ENCODE measurements around the gene NR3C2. TPM values are rescaled to one million over a fixed set of nuclear protein-coding genes. Genes with fewer than 3 reads are reported as not detected.

Gene NR3C2
- total RNA-seq, 4 donors from 2014 or later, result 13.1 to 24.1 (median 14.6) TPM

DNA sequence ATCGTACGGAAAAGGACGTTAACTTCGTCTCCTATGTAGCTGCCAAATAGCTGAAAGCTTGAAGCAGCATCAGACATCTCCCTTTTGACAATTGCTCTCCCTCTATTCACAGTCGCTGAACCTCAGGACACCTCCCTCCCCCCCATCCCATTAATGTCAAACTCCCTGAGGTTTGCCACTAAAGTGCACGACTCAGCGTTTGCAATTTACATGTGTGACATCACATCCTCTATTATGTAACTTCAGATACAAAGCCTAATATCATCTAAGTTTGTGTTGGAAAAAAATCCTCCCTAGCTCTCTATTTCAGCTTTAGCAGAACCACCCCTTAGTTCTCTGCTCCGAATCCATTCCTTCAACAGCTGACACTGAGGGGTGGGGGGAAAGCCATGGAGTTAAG is 5.5 kb upstream of the NR3C2 start:
- H3K27ac ChIP-seq, result peak overlapping the region in 3 of 4 donors; percentile 33 to 46 (median 34)
- no peaks in the 10 kb centered on the region for H3K9me3 ChIP-seq
- H3K27me3 ChIP-seq, result no peaks in the 10 kb centered on the region
- peak overlapping the region in 2 of 4 donors; percentile 7 to 33 for H3K4me3 ChIP-seq
- TF ChIP-seq, protein P1, sequence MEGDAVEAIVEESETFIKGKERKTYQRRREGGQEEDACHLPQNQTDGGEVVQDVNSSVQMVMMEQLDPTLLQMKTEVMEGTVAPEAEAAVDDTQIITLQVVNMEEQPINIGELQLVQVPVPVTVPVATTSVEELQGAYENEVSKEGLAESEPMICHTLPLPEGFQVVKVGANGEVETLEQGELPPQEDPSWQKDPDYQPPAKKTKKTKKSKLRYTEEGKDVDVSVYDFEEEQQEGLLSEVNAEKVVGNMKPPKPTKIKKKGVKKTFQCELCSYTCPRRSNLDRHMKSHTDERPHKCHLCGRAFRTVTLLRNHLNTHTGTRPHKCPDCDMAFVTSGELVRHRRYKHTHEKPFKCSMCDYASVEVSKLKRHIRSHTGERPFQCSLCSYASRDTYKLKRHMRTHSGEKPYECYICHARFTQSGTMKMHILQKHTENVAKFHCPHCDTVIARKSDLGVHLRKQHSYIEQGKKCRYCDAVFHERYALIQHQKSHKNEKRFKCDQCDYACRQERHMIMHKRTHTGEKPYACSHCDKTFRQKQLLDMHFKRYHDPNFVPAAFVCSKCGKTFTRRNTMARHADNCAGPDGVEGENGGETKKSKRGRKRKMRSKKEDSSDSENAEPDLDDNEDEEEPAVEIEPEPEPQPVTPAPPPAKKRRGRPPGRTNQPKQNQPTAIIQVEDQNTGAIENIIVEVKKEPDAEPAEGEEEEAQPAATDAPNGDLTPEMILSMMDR (IDR thresholded peaks at IDR 0.05), result no peak
- TF ChIP-seq POLR2A (IDR thresholded peaks at IDR 0.05) (no peak), EP300 (IDR thresholded peaks at IDR 0.05) (no peak)
- no peak for DNase-seq (ENCODE audit: low spot score in 2 of 2)
- H3K36me3 ChIP-seq, result no peaks in the 10 kb centered on the region
- WGBS, 2 donors, result 5 to 7% methylated on average over 8 of the region's 8 CpGs
- peaks cover 0 to 22% (median 4%) of the 10 kb centered on the region in 4 donors for H3K4me1 ChIP-seq

GRCh38 chr4:148445860-148446330 is 3.7 kb upstream of the NR3C2 start:
- 3 to 5% methylated on average over 13 of the region's 13 CpGs for WGBS, 2 donors
- Histone ChIP-seq H3K9me3 (no peaks in the 10 kb centered on the region), H3K36me3 (no peaks in the 10 kb centered on the region), H3K27ac (peak overlapping the region; percentile 68 to 96 (median 84)), H3K27me3 (no peaks in the 10 kb centered on the region), H3K4me3 (peak overlapping the region; percentile 86 to 96 (median 90)), H3K4me1 (peaks cover 0 to 28% (median 5%) of the 10 kb centered on the region in 4 donors)
- no peak for TF ChIP-seq EP300 (IDR thresholded peaks at IDR 0.05)
- TF ChIP-seq POLR2A (IDR thresholded peaks at IDR 0.05), result no peak
- TF ChIP-seq, protein P1 (IDR thresholded peaks at IDR 0.05), result no peak
- no peak for DNase-seq (ENCODE audit: low spot score in 2 of 2)

DNA sequence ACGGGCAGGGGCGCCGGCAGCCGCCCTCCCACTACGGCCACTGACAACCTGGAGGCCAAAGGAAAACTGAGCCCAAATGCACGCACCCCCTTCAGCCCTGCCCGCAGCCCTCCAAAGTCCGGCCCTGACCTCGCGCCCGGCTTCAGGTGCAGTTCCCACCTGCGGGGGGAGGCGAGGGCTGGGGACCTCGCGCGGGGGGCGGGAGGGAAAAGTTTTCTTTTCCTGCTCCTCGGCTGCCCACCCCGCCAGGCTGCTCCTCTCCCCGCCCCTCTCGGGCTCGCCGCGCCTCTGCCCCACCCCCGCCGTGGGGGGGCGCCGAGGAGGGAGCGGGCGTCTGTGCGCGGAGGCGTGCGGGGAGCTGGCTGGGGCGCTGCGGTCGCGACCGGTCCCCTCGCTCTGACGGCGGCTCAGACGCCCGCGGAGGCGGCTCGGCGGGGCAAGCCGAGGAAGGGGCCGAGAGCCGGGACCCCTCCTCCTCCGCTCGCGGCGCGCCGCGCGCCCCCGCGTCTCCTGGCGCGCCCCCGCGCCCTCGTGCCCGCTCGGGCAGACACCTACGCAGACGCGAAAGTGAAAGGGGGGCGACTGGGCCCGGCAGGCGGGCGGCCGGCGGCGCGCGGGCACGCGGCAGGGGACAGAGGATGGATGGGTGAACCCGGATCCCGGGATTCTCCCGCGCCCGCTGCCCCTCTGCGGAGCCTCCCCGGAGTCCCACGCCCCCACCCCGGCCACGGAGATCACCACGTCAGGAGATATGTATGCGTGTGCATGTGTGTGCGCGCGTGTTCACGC is 3.1 kb upstream of the NR3C2 start:
- Histone ChIP-seq H3K36me3 (no peaks in the 10 kb centered on the region), H3K9me3 (no peaks in the 10 kb centered on the region), H3K4me3 (peak overlapping the region; percentile 86 to 96 (median 90)), H3K27me3 (no peaks in the 10 kb centered on the region), H3K4me1 (peaks cover 0 to 32% (median 8%) of the 10 kb centered on the region in 4 donors), H3K27ac (peak overlapping the region; percentile 68 to 96 (median 93))
- DNase-seq (ENCODE audit: low spot score in 2 of 2), result peak; percentile 29 to 32
- 0% methylated on average over 15 to 41 of the region's 98 CpGs for WGBS, 2 donors
- TF ChIP-seq EP300 (IDR thresholded peaks at IDR 0.05), result no peak
- TF ChIP-seq, protein P1 (IDR thresholded peaks at IDR 0.05), result no peak
- peak; percentile 3 to 40 for TF ChIP-seq POLR2A (IDR thresholded peaks at IDR 0.05)

DNA sequence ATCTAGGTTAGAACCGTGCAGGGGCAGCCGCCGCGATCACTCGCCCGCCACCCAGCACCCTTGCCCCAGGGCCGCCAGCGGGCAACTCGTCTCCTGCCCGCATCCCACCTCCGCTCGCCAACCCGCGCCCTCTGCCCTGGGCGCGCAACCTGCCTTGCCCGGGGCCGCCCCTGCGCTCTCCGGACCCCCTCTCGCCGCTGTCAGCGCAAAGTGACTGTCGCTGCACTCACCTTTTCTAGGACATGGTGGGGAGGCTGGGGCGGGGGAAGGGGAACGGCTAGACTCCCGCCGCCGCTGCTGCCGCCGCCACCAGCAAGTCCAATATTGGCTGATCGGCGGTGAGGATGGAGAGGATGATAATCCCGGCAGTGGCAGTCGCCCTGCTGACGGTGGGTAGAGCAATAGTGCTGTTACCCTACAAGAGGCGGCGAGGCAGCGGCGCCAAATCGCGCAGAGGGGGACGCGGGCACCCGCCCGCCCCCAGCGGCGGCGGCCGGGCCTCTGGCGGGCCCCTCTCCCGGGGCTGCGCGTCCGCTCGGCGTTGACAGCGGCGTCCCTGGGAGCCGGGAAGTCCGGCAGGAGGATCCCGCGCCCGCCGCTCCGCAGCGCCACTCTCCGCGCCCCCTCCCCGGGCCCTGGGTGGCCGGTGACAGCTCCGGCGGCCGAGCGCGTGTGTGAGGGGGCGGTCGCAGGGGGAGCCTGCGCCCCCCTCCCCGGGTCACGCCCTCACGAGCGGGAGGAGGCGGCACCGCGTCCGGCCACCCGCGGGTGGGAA is 2.3 kb upstream of the NR3C2 start:
- no peak for TF ChIP-seq EP300 (IDR thresholded peaks at IDR 0.05)
- TF ChIP-seq, protein P1 (IDR thresholded peaks at IDR 0.05), result peak in 4 of 5 experiments; percentile 4 to 24 (median 10)
- DNase-seq (ENCODE audit: low spot score in 2 of 2), result no peak
- no peaks in the 10 kb centered on the region for H3K36me3 ChIP-seq
- 1% methylated on average over 49 of the region's 89 CpGs for WGBS, 2 donors
- H3K27ac ChIP-seq, result peak overlapping the region; percentile 68 to 96 (median 93)
- peaks cover 0 to 40% (median 9%) of the 10 kb centered on the region in 4 donors for H3K4me1 ChIP-seq
- no peaks in the 10 kb centered on the region for H3K9me3 ChIP-seq
- peak overlapping the region; percentile 86 to 96 (median 90) for H3K4me3 ChIP-seq
- no peaks in the 10 kb centered on the region for H3K27me3 ChIP-seq

All from tibial nerve (tissue), 4 donors.